Esophagus muscularis mucosa (tissue), 3 donors: ENCODE measurements around the gene MARF1.

Experiments
- EP300 ChIP-seq: sonication (generic); formaldehyde crosslinking; IDR thresholded peaks from one replicate; pipeline ENCODE4 v1.6.1; 2017; ENCODE audit warnings: antibody characterized with exemption
- POLR2A ChIP-seq: fragments of 450-650 bp; IDR thresholded peaks from one replicate; pipeline ENCODE4 v1.6.1; 2017; ENCODE audit warnings: antibody characterized with exemption, moderate library complexity, mild to moderate bottlenecking, low read depth
- POLR2AphosphoS5 ChIP-seq, 2 donors: sonication (generic); formaldehyde crosslinking; IDR thresholded peaks; one replicate each; pipeline ENCODE4 v1.6.1; 2017; ENCODE audit warnings: antibody characterized with exemption in 2 of 2

DNA sequence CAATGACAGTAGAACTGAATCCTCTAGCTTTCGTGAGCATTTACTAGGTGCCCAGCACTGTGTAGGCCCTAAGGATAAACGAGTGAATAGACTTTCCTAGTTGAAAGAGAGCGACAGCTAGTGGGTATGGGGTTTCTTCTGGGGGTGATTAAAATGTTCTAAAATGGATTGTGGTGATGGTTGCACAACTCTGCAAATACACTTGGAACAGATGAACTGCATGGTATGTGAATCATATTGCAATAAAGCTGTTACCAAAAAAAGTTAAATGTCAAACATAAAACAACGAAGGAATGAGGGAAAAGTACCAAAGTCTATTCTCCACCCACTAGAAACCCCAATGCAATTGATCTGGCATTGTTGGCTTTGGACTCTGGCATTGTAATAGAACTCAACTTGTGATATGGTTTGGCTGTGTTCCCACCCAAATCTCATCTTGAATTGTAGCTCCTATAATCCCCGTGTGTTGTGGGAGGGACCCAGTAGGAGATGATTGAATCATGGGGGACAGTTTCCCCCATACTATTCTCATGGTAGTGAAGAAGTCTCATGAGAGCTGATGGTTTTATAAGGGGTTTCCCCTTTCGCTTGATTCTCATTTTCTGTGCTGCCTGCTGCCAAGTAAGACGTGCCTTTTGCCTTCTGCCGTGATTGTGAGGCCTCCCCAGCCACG is 70.5 kb downstream of the MARF1 start:
- TF ChIP-seq POLR2AphosphoS5 (IDR thresholded peaks at IDR 0.05) (no peak), POLR2A (no peak), EP300 (no peak)
